H1 (cell line): ENCODE data around the gene LRRC8D. TPM values are rescaled to one million over a fixed set of nuclear protein-coding genes. Genes with fewer than 3 reads are reported as not detected.

Source experiments
- CTCF ChIA-PET: fragments of 300-600 bp; sonication (Branson Sonifier 250); formaldehyde crosslinking; loops from one replicate; lab custom pipeline; 2021; ENCODE audit not compliant: partially characterized antibody; lab: Charles Lee
- POLR2A ChIA-PET: fragments of 300-600 bp; sonication (Branson Sonifier 250); formaldehyde crosslinking; loops from one replicate; lab custom pipeline; 2021; ENCODE audit warnings: inconsistent platforms; ENCODE audit not compliant: partially characterized antibody; lab: Charles Lee
- DNase-seq, 2 experiments: peaks; one replicate each; pipeline versions ENCODE4 v3.0.0 to v3.0.0-alpha.2; 2010 to 2022; ENCODE audit warnings: low spot score in 2 of 2, low read depth in 1 of 2, mixed read lengths in 1 of 2
- FAIRE-seq: peaks from 2 replicates; lab custom pipeline; 2011; peaks lifted over from hg19 to GRCh38; lab: Jason Lieb, UNC
- H2AFZ ChIP-seq: 2 replicates; pipeline ENCODE4 v1.8.1; 2012; ENCODE audit warnings: low read length, inconsistent platforms
- H2AK5ac ChIP-seq: 2 replicates; pipeline ENCODE4 v1.6.1; 2013; ENCODE audit warnings: low read depth, low read length
- H2BK120ac ChIP-seq: replicated peaks from 2 replicates; pipeline ENCODE3; 2013; ENCODE audit warnings: low read depth, low read length, inconsistent platforms
- H2BK12ac ChIP-seq: 2 replicates; pipeline ENCODE4 v1.6.1; 2013; ENCODE audit warnings: low read depth, low read length
- H2BK15ac ChIP-seq: 2 replicates; pipeline ENCODE4 v1.6.1; 2013; ENCODE audit warnings: low read length
- H2BK20ac ChIP-seq: 2 replicates; pipeline ENCODE4 v1.6.1; 2013; ENCODE audit warnings: low read length
- H2BK5ac ChIP-seq: 2 replicates; pipeline ENCODE4 v1.6.1; 2013; ENCODE audit warnings: low read depth, low read length
- H3K14ac ChIP-seq: 2 replicates; pipeline ENCODE4 v1.6.1; 2013; ENCODE audit warnings: inconsistent platforms; ENCODE audit not compliant: insufficient read length
- H3K18ac ChIP-seq: 2 replicates; pipeline ENCODE4 v1.6.1; 2013; ENCODE audit warnings: low read length; ENCODE audit errors: extremely low read depth
- H3K23ac ChIP-seq: 2 replicates; pipeline ENCODE4 v1.6.1; 2013; ENCODE audit warnings: inconsistent platforms; ENCODE audit not compliant: insufficient read length
- H3K23me2 ChIP-seq: 2 replicates; pipeline ENCODE4 v1.6.1; 2013; ENCODE audit warnings: low read depth, low read length
- H3K27ac ChIP-seq: 2 replicates; pipeline ENCODE4 v1.6.1; 2011; ENCODE audit warnings: low read depth, low read length, inconsistent platforms
- H3K27me3 ChIP-seq, 4 experiments: replicated peaks in 1 of 4; 1 replicate in 1 of 4; 2 replicates in 3 of 4; pipeline versions ENCODE4 v1.6.1 to v1.8.1; 2011 to 2013; ENCODE audit warnings: low read length in 3 of 4, mild to moderate bottlenecking in 3 of 4, inconsistent platforms in 2 of 4, mixed read lengths in 2 of 4, moderate library complexity in 1 of 4; ENCODE audit not compliant: control insufficient read depth in 3 of 4, insufficient read depth in 3 of 4; ENCODE audit errors: extremely low read depth in 1 of 4
- H3K36me3 ChIP-seq, 4 experiments: 2 replicates each; pipeline versions ENCODE4 v1.6.1 to v1.8.1; 2011 to 2013; ENCODE audit warnings: mild to moderate bottlenecking in 4 of 4, low read length in 3 of 4, moderate library complexity in 2 of 4, control low read depth in 1 of 4, inconsistent platforms in 1 of 4; ENCODE audit not compliant: insufficient read depth in 4 of 4, control insufficient read depth in 2 of 4
- H3K4ac ChIP-seq: replicated peaks from 2 replicates; pipeline ENCODE3; 2013; ENCODE audit warnings: low read length, low read depth, mixed read lengths, inconsistent platforms; ENCODE audit not compliant: insufficient read length
- H3K4me1 ChIP-seq, 4 experiments: replicated peaks in 1 of 4; 1 replicate in 1 of 4; 2 replicates in 3 of 4; pipeline versions ENCODE4 v1.6.1 to v1.8.1; 2011 to 2013; ENCODE audit warnings: low read length in 3 of 4, inconsistent platforms in 2 of 4, mixed read lengths in 1 of 4; ENCODE audit not compliant: insufficient read depth in 4 of 4, control insufficient read depth in 3 of 4
- H3K4me2 ChIP-seq, 2 experiments: 2 replicates each; pipeline versions ENCODE4 v1.6.1 to v1.8.1; 2011 to 2013; ENCODE audit warnings: low read depth in 2 of 2, low read length in 2 of 2, control low read depth in 1 of 2, inconsistent platforms in 1 of 2, mild to moderate bottlenecking in 1 of 2; ENCODE audit not compliant: insufficient read depth in 1 of 2
- H3K4me3 ChIP-seq, 4 experiments: fragments of 200-600, 300-600 bp in 1 of 4; sonication (generic), shearing (Covaris generic), sonication (Bioruptor Twin) in 1 of 4; 2 replicates each; pipeline versions ENCODE4 v1.5.1 to v1.8.1; 2011 to 2016; ENCODE audit warnings: low read length in 4 of 4, low read depth in 3 of 4, control low read depth in 2 of 4, inconsistent platforms in 2 of 4, mild to moderate bottlenecking in 2 of 4, mixed read lengths in 1 of 4, moderate library complexity in 1 of 4; ENCODE audit not compliant: insufficient read depth in 2 of 4; ENCODE audit errors: extremely low read depth in 1 of 4
- H3K56ac ChIP-seq: replicated peaks from 2 replicates; pipeline ENCODE3; 2013; ENCODE audit warnings: low read depth, mild to moderate bottlenecking, mixed read lengths, low read length, inconsistent platforms; ENCODE audit not compliant: insufficient read length
- H3K79me1 ChIP-seq: 2 replicates; pipeline ENCODE4 v1.6.1; 2013; ENCODE audit warnings: low read depth, low read length, control low read depth
- H3K79me2 ChIP-seq, 2 experiments: 2 replicates each; pipeline versions ENCODE4 v1.6.1 to v1.8.1; 2012 to 2013; ENCODE audit warnings: low read length in 2 of 2, mild to moderate bottlenecking in 2 of 2, inconsistent platforms in 1 of 2; ENCODE audit not compliant: insufficient read depth in 2 of 2, control insufficient read depth in 1 of 2
- H3K9ac ChIP-seq, 4 experiments: replicated peaks in 1 of 4; 1 replicate in 1 of 4; 2 replicates in 3 of 4; pipeline versions ENCODE4 v1.6.1 to v1.8.1; 2011 to 2013; ENCODE audit warnings: low read depth in 3 of 4, low read length in 3 of 4, control low read depth in 2 of 4, mild to moderate bottlenecking in 2 of 4, moderate library complexity in 2 of 4, inconsistent platforms in 1 of 4; ENCODE audit errors: extremely low read depth in 1 of 4
- H3K9me3 ChIP-seq, 2 experiments: 2 replicates each; pipeline versions ENCODE4 v1.6.1 to v1.8.1; 2012 to 2013; ENCODE audit warnings: mild to moderate bottlenecking in 2 of 2, moderate library complexity in 2 of 2, control low read depth in 1 of 2, inconsistent platforms in 1 of 2, low read depth in 1 of 2, low read length in 1 of 2, mixed read lengths in 1 of 2; ENCODE audit not compliant: insufficient read depth in 2 of 2
- H4K20me1 ChIP-seq, 2 experiments: replicated peaks in 1 of 2; 2 replicates each; pipeline versions ENCODE3 to v1.8.1; 2011 to 2013; ENCODE audit warnings: inconsistent platforms in 2 of 2, low read length in 2 of 2, mild to moderate bottlenecking in 1 of 2; ENCODE audit not compliant: insufficient read depth in 2 of 2, control insufficient read depth in 1 of 2
- H4K5ac ChIP-seq: 2 replicates; pipeline ENCODE4 v1.6.1; 2013; ENCODE audit warnings: low read length, low read depth, mixed read lengths, inconsistent platforms; ENCODE audit not compliant: insufficient read length
- H4K8ac ChIP-seq: 2 replicates; pipeline ENCODE4 v1.8.0; 2013; ENCODE audit warnings: mild to moderate bottlenecking, moderate library complexity, low read length, inconsistent platforms; ENCODE audit not compliant: insufficient read depth; ENCODE audit errors: extremely low read depth
- H4K91ac ChIP-seq: replicated peaks from 2 replicates; pipeline ENCODE3; 2013; ENCODE audit warnings: low read length, mixed read lengths, inconsistent platforms; ENCODE audit not compliant: insufficient read length
- ASH2L ChIP-seq: fragments of 200-600, 300-600 bp; sonication (generic); IDR thresholded peaks from one replicate; pipeline ENCODE4 v1.7.1; 2017; ENCODE audit warnings: low read length
- CREB1 ChIP-seq: IDR thresholded peaks from 2 replicates; pipeline ENCODE4 v1.6.1; 2012; ENCODE audit warnings: inconsistent platforms
- HDAC2 ChIP-seq, 2 experiments: fragments of 300-600 bp in 1 of 2; sonication (generic) in 1 of 2; IDR thresholded peaks; 2 replicates each; pipeline ENCODE4 v1.6.1; 2011 to 2012; ENCODE audit warnings: low read depth in 2 of 2, low read length in 2 of 2, mild to moderate bottlenecking in 2 of 2, moderate library complexity in 2 of 2, borderline replicate concordance in 1 of 2, inconsistent platforms in 1 of 2
- RBBP5 ChIP-seq: IDR thresholded peaks from 2 replicates; pipeline ENCODE4 v1.7.1; 2012; ENCODE audit warnings: low read depth, mild to moderate bottlenecking, inconsistent platforms, low read length, moderate library complexity, borderline replicate concordance
- RNF2 ChIP-seq: fragments of 200-900, 300-1000 bp; sonication (generic); IDR thresholded peaks from 2 replicates; pipeline ENCODE4 v1.7.1; 2016; ENCODE audit warnings: borderline replicate concordance, low read depth, mild to moderate bottlenecking, antibody characterized with exemption, low read length; ENCODE audit not compliant: poor library complexity, severe bottlenecking; ENCODE audit errors: missing control alignments
- SAP30 ChIP-seq: fragments of 300-600 bp; sonication (generic); IDR thresholded peaks from 2 replicates; pipeline ENCODE4 v1.7.1; 2012; ENCODE audit warnings: low read length, moderate library complexity, mild to moderate bottlenecking, inconsistent platforms; ENCODE audit not compliant: insufficient read depth, insufficient replicate concordance
- SIRT6 ChIP-seq: IDR thresholded peaks from one replicate; pipeline ENCODE4 v1.7.1; 2012; ENCODE audit warnings: low read length, inconsistent platforms
- SP1 ChIP-seq: IDR thresholded peaks from 2 replicates; pipeline ENCODE4 v1.6.1; 2011; ENCODE audit warnings: low read depth, low read length
- ZNF274 ChIP-seq: IDR thresholded peaks from 2 replicates; pipeline ENCODE4 v1.7.0; 2012; ENCODE audit warnings: low read length, borderline replicate concordance; ENCODE audit errors: extremely low read depth
- WGBS, 2 experiments: shearing (Covaris generic) in 1 of 2; methylation state at CpG; one replicate each; pipeline versions ENCODE4 v1.1.6 to v1.1.7; 2013 to 2015; ENCODE audit warnings: low lambda C conversion rate in 2 of 2, mixed read lengths in 2 of 2, inconsistent platforms in 1 of 2, low coverage in 1 of 2, missing lambda C conversion rate in 1 of 2; ENCODE audit not compliant: insufficient replicate concordance in 2 of 2, insufficient coverage in 1 of 2, insufficient read length in 1 of 2; ENCODE audit errors: extremely low coverage in 1 of 2, missing lambda C conversion rate in 1 of 2; 5-methylcytosine and 5-hydroxymethylcytosine counted together
- polyA plus RNA-seq, 7 experiments: library from polyadenylated mRNA; depleted of rRNA in 3 of 7; stranded (reverse) in 5 of 7; unstranded in 2 of 7; fragments of >200 nt in 5 of 7; fragments of 200-250 nt in 2 of 7; gene quantifications; 1 replicate in 5 of 7; 2 replicates in 1 of 7; 4 replicates in 1 of 7; pipeline versions ENCODE4 v1.2.1 to v1.2.3, GENCODE V29; 2011 to 2013; ENCODE audit warnings: missing spikeins in 2 of 7, mixed read lengths in 2 of 7
- total RNA-seq: library from RNA; stranded (reverse); fragmentation: NEBNext Ultra II Directional; extraction: Animal tissue kit (Norgen Biotek cat#: 25700); gene quantifications from 2 replicates; pipeline ENCODE4 v1.2.1, GENCODE V29; 2021
- TF ChIP-seq, protein P1 (sequence below): IDR thresholded peaks from 2 replicates; pipeline ENCODE4 v1.6.1; 2012; ENCODE audit warnings: low read length, inconsistent platforms
- TF ChIP-seq, protein P2 (sequence below): IDR thresholded peaks from 2 replicates; pipeline ENCODE4 v1.6.1; 2011; ENCODE audit warnings: low read length, improper control_type of control experiment

LRRC8D gene
- total and polyA plus RNA-seq, 2 of the 8 experiments (the other 6 are each of a cell fraction or from before 2014, with no cell fraction given) = 42.0 to 58.5 TPM

DNA sequence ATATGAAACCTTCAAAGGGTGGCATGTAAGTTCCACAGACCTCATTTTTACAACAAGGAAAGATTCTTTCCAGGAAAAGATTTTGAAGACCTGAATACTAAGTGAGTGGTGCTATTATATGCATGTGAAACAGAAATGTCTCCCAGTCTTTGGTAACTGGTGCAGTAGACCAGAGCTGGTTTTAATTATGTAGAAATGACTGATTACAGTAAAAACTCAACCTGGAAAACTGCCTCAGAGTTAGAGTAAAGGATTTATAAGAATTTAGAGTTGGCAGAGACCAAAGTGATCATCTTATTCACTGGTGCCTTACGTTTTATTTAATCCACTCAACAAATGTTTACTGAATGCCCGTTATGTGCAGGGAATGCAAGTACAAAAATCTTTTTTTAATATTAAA lies 30.2 kb upstream of the LRRC8D start:
- H2BK5ac ChIP-seq = no peak overlapping the region
- DNase-seq (no peak), FAIRE-seq (no peak)
- no peak overlapping the region for H3K4ac ChIP-seq
- H2BK12ac ChIP-seq = no peak overlapping the region
- H3K4me1 ChIP-seq = no peaks in the 10 kb centered on the region
- H3K9me3 ChIP-seq = no peaks in the 10 kb centered on the region
- no peak overlapping the region for H3K9ac ChIP-seq
- H2BK15ac ChIP-seq = no peak overlapping the region
- no peak overlapping the region for H3K18ac ChIP-seq
- H4K20me1 ChIP-seq = no peaks in the 10 kb centered on the region
- no peak overlapping the region for H4K91ac ChIP-seq
- H3K27ac ChIP-seq = no peak overlapping the region
- 93% methylated on average over 2 of the region's 2 CpGs; no CpG with 5 or more reads in 1 of the 2 experiments for WGBS, 2 experiments
- no peak overlapping the region for H2AFZ ChIP-seq
- H3K36me3 ChIP-seq = no peaks in the 10 kb centered on the region
- H3K23me2 ChIP-seq = no peaks in the 10 kb centered on the region
- no peak overlapping the region for H4K5ac ChIP-seq
- H4K8ac ChIP-seq = no peak overlapping the region
- no peak overlapping the region for H3K4me2 ChIP-seq
- no peak overlapping the region for H3K56ac ChIP-seq
- H3K4me3 ChIP-seq = no peak overlapping the region
- CTCF ChIA-PET = interaction anchor here (0.9 to 2.2 kb wide), 2 partner anchors 9 to 210 kb away, joined by 3 to 6 read pairs; no protein-coding TSS in a partner anchor
- no peak overlapping the region for H3K14ac ChIP-seq
- H3K79me2 ChIP-seq = no peaks in the 10 kb centered on the region
- H2BK120ac ChIP-seq = no peak overlapping the region
- POLR2A ChIA-PET = interaction anchor here (0.6 to 1.1 kb wide), 2 partner anchors 9 to 108 kb away, joined by 3 to 4 read pairs; no protein-coding TSS in a partner anchor
- H3K27me3 ChIP-seq = no peaks in the 10 kb centered on the region
- no peak overlapping the region for H2BK20ac ChIP-seq
- H2AK5ac ChIP-seq = no peak overlapping the region
- H3K79me1 ChIP-seq = no peaks in the 10 kb centered on the region
- H3K23ac ChIP-seq = no peak overlapping the region
- TF ChIP-seq ZNF274 (no peak), RNF2 (no peak), SAP30 (no peak), CREB1 (no peak), HDAC2 (IDR thresholded peaks at IDR 0.05; ENCODE audit: borderline replicate concordance in 1 of 2, low read depth in 2 of 2, low read length in 2 of 2) (no peak), SP1 (no peak), SIRT6 (no peak), ASH2L (no peak), RBBP5 (no peak)
- TF ChIP-seq, protein P1, sequence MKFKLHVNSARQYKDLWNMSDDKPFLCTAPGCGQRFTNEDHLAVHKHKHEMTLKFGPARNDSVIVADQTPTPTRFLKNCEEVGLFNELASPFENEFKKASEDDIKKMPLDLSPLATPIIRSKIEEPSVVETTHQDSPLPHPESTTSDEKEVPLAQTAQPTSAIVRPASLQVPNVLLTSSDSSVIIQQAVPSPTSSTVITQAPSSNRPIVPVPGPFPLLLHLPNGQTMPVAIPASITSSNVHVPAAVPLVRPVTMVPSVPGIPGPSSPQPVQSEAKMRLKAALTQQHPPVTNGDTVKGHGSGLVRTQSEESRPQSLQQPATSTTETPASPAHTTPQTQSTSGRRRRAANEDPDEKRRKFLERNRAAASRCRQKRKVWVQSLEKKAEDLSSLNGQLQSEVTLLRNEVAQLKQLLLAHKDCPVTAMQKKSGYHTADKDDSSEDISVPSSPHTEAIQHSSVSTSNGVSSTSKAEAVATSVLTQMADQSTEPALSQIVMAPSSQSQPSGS = no peak
- TF ChIP-seq, protein P2, sequence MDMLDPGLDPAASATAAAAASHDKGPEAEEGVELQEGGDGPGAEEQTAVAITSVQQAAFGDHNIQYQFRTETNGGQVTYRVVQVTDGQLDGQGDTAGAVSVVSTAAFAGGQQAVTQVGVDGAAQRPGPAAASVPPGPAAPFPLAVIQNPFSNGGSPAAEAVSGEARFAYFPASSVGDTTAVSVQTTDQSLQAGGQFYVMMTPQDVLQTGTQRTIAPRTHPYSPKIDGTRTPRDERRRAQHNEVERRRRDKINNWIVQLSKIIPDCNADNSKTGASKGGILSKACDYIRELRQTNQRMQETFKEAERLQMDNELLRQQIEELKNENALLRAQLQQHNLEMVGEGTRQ = no peak
